DOHH2 (cell line): Measurements from ENCODE around the gene MAT2B.

Experiments
- EZH2phosphoT487 ChIP-seq: fragments of 200-600 bp; sonication (generic); IDR thresholded peaks from 2 replicates; pipeline ENCODE4 v1.6.1; 2017; ENCODE audit warnings: borderline replicate concordance, mild to moderate bottlenecking, antibody characterized with exemption, low read length, moderate library complexity, mixed read lengths
- TF ChIP-seq, protein P1 (sequence below): fragments of 200-600 bp; sonication (generic); IDR thresholded peaks from one replicate; pipeline ENCODE4 v1.5.1; 2014; ENCODE audit warnings: antibody characterized with exemption, mild to moderate bottlenecking, low read depth, low read length; ENCODE audit not compliant: poor library complexity, severe bottlenecking

DNA sequence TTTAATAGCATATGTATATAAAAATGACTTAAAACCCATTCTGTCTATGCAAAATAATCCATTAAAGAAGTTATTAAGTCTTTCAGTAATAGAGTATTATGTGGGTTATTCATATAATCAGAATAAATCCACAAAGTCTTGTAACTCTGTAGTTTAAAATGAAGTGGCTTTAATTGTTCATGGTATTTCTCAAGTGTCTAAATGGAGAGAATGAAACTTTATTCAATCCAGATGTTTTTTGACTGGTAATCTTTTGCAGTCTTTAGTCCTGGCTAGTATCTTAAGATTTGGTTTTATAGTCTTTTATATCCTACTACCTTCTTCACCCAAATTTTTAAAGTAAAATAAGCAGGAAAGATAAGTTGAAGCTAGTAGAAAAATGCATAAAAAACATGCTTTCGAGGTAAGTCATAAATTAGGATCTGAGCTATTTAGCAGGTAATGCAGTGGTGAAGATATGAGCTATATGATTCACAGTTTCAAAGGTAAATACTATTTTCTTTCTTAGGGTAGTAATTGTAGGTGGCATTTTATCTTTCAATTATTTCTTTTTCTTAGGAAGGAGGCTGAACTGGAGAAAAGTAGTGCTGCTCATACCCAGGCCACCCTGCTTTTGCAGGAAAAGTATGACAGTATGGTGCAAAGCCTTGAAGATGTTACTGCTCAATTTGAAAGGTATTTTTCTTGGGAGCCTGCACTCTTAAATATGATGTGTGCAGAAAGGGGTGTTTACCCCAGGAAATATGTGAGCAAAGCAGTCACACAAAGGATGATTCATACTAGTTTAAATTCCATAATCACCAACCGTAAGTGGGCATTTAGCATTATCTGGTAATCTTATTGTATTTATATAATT lies 27.1 kb upstream of the MAT2B start:
- TF ChIP-seq, protein P1, sequence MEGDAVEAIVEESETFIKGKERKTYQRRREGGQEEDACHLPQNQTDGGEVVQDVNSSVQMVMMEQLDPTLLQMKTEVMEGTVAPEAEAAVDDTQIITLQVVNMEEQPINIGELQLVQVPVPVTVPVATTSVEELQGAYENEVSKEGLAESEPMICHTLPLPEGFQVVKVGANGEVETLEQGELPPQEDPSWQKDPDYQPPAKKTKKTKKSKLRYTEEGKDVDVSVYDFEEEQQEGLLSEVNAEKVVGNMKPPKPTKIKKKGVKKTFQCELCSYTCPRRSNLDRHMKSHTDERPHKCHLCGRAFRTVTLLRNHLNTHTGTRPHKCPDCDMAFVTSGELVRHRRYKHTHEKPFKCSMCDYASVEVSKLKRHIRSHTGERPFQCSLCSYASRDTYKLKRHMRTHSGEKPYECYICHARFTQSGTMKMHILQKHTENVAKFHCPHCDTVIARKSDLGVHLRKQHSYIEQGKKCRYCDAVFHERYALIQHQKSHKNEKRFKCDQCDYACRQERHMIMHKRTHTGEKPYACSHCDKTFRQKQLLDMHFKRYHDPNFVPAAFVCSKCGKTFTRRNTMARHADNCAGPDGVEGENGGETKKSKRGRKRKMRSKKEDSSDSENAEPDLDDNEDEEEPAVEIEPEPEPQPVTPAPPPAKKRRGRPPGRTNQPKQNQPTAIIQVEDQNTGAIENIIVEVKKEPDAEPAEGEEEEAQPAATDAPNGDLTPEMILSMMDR: no peak
- no peak for TF ChIP-seq EZH2phosphoT487
